GM18498 (cell line): ENCODE data around the gene RBSN.
"Not testable (repeated sequence)": the region's sequence is repeated elsewhere in the genome, so short reads cannot be mapped to it uniquely, and the experiment has no call there.

ENCODE experiments used
- ATAC-seq: cut with Tn5 transposase; IDR thresholded peaks from one replicate; pipeline ENCODE4 v1.9.1; 2021; ENCODE audit warnings: mild to moderate bottlenecking, moderate library complexity; ENCODE audit not compliant: unreplicated experiment

RBSN gene

DNA sequence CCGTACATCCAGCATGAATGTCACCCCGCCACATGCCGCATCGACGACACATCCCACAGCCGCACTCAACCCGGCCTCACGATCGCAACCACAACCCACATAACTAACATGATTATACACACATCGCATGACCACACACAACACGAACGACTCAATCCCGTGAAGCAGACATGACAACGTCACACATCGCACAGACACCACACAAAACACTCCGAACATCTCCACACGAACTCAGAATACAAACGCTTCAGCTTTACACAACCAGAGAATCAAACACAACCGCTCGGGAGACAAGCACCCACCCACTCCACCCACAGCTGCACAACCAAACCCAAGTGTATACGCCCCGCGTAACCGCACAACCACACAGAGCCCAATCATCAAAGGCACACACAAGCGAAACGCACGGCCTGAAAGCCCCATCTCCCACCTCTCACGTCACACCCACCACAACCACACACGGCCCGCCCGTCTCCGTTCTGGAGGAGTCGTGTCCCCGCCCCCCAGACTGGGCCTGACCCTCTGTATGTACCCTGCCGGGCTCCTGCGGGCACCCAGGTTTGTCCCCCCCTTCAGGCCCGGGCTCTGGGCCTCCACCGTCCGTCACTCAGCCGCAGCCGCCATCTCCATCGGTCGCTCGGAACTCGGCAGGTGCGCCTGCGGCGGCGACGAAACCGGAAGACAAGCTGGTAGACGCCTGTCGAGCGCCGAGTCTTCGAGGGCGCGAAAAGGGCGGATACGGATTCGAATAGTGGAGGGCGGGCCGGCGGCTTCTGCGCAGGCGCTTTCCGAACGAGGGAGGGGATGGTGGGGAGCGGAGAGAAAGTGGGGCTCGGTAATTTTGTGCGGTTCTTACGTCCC lies at the start of gene RBSN:
TSS of gene RBSN (minus strand) at position 646 of the 861 bp plus-strand sequence. CDS start 3,028 bp downstream, outside the sequence.
- ATAC-seq = peak; percentile 89

- no peak for ATAC-seq
Observed at GRCh38 chr3:15148614-15149013, 49.7 kb upstream of the RBSN start.

DNA sequence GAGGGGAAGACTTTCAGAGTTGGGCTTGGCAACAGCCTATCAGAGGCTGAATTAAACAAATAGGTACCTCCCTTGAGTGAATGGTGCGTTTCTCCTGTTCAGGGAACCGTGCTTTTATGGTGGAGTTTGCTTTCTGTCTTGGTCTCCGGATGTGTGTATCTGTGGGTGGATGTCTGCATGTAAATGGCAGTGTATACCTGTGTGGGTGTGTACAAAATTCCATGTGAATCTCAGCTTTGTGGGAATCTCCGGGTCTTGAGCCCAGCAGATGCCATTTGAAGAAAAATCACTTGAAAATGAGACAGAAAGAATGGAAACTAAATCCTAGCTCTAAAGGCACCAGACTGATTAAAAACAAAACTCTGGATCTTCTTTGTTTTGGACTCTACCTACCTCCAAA lies 37.9 kb upstream of the RBSN start:
- not testable (repeated sequence) for ATAC-seq

GRCh38 chr3:15134968-15135367 lies 36.0 kb upstream of the RBSN start:
- not testable (repeated sequence) for ATAC-seq

- ATAC-seq = not testable (repeated sequence)
Observed at GRCh38 chr3:15128403-15128802, 29.5 kb upstream of the RBSN start.

DNA sequence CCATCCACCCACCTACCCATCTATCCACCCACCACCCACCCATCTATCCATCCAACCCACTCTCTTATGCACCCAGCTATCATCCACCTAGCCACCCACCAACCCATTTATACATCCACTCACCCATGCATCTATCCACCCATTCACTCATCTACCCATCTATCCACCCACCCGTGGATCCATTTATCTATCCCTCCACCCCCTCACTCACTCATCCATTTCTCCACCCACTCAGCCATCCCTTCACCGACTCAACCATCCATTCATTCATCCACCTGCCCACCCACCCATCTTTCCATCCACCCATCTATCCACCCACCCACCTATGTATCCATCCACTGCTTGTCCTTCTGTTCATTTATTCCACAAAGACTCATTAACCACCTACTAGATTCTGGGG lies 28.0 kb upstream of the RBSN start:
- ATAC-seq = not testable (repeated sequence)

DNA sequence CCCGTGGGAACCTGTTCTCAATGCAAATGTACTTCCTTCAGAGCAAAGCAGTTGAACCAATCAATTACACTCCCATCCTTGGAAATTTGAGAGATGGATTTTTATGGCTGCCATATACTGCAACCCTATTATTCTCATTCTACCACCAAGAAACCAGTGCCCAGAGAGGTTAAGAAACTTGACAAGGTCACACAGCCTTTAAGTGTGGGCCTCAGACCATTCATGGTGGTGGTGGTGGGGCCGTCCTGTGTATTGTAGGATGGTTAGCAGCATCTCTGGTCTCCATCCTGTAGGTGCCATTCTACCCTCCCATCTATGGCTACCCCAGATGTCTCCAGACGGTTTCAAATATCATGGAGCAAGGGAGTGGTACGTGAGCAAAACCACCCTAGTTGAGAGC lies 23.4 kb upstream of the RBSN start:
- ATAC-seq = no peak

DNA sequence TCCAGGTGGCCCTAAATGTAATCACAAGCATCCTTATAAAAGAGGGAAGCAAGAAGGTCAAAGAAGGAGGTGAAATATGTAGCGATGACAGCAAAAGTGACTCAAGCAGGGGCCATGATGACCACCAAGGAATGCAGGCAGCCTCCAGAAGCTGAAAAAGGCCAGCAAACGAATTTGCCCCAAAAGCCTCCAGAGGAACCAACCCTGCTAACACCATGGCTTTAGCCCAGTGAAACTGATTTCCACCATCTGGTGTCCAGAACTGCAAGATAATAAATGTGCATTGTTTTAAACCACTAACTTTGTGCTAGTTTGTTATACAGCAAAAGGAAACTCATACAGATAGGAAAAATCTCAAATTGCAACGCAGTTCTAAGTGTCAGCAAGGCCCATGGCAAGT lies 23.0 kb upstream of the RBSN start:
- no peak for ATAC-seq

DNA sequence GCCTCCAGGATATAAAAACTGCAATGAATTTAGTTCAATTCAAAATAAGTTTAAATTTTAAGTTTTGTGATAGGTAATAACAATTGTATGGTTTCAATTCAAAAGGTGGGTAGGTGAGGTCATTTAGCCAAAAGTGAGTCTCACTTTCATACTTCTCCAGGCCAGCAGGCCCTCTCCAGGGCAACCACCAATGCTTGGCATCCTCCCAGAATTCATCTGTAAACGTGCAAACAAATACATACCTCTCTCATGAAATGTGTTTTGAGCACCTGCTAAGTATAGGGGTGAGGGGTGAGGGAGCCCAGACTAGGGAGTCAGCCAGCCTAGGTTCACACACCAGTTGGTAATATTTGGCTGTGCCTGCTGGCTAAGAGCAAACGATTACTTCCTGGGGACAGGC lies 22.0 kb upstream of the RBSN start:
- peak; percentile 86 for ATAC-seq

DNA sequence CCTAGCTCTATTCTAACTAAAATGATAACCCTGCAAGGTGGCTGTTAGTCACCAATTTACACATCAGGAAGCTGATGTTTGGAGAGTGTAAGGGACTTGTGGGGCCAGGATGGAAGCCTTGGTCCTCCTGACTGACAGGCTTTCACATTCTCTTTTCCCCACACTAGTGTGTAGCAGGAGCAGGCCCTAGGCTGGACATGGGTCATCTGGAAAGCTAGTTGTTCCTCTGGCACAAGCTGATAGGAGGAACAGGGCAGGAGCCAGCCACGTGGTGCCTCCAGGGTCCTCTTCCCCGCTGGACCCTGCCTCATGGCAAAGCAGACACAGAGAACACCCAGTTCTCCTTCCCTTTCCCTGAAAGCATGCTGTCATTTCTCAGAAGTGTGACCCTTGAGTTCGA lies 18.1 kb upstream of the RBSN start:
- ATAC-seq = no peak

DNA sequence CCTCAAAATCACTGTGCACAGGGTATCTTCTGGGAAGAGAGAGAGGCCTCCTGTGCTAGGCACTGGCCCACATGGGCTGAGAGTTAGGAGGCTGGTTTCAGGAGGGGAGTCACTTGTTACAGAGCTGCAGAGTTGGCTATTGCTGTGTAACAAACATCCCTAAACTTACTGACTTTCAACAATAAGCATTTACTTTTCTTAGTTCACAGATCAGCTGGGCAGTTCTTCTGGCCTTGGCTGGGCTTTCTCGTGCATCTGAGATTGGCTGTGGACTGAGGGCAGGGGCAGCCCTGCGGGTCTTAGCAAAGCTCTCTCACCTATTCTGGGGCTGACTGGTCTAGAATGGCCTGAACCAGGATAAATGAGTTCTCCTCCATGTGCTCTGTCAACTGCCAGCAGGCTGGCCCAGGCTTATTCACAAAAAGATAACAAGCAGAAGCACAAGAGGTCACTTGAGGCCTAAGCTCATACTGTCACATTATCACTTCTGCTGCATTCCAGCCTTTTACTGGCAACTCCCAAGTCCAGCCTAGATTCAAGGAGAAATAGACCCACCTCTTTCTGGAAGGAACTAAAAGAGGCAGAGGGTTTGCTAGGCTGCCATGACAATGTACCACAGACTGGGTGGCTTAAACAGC lies 17.2 kb upstream of the RBSN start:
- ATAC-seq = no peak

- no peak for ATAC-seq
Observed at GRCh38 chr3:15114466-15115358, 15.8 kb upstream of the RBSN start.

GRCh38 chr3:15113884-15114283 lies 14.9 kb upstream of the RBSN start:
- no peak for ATAC-seq

- ATAC-seq = no peak
Observed at GRCh38 chr3:15113471-15113870, 14.5 kb upstream of the RBSN start.

DNA sequence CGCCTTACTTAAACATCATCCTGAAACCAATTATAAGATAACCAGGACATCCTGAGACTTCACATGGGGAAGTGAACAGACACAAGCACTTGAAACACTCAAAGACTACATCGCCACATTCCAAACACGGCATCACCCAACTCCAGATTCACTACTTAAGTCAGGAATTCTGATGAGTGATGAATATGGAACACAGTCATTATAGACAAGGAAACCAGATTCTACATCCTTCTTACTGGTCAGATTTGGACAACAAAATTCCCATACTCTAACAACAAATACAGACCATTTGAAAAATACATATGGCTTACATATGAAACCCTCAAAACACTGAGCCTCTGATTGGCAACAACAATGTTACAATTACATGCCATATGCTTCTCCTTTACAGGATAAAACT lies 13.1 kb upstream of the RBSN start:
- no peak for ATAC-seq

DNA sequence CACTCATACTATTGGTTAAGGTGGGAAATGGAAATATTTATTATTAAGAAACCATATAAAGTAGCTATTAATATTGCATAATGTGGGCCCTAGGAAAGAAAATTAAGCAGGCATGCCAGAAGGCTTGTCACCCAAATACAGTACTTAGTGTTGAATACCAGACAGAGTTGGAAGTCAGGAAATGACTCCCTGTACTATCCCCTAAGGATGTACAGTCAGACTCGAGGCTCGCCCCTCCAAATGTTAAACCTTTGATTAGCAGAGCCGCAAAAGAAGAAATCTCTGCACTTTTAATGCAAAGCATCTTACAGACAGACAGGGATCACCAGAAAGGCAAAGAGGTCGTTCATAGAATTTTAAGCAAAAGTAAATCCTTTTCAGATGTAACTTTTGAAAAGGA lies 11.3 kb upstream of the RBSN start:
- no peak for ATAC-seq

DNA sequence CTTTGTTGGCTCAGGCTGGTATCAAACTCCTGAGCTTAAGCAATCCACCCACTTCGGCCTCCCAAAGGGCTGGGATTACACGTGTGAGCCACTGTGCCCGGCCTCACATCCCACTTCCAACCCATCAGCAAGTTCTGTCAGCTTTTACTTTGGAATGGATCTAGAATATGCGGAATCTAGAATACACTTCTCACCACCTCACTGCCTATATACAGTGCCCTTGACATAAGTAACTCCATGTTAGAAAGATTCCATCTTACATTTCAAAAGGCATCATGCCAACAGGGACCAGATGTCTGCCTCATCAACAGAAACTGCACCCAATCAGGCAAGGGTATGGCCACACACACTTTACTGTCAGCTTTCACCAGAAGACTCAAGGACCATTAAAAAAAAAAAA lies 9.9 kb upstream of the RBSN start:
- ATAC-seq = no peak

DNA sequence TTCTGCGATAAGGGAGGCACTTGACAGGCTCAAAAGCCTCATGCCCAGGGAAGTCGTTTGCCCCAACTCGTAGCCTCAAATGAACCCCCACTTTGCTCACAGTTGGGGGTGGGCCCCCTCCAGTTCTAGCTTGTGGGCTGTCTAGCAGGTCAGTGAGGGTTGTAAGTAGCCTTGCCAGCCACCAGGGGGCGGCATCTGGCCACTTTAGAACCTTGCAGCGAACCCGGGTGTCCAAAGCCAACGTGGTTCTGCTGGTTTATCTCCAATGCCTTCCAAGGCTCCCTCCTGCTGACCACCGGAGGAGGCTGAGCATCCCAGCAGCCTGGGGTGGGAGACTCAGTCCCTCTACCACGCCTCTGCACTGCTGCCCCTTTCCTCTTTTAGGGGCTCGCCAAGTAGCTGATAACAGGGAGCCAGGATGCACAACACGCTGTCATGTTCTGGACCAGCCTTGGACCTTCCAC lies 9.2 kb upstream of the RBSN start:
- ATAC-seq = peak; percentile 92

GRCh38 chr3:15107075-15107947 lies 8.4 kb upstream of the RBSN start:
- no peak for ATAC-seq

DNA sequence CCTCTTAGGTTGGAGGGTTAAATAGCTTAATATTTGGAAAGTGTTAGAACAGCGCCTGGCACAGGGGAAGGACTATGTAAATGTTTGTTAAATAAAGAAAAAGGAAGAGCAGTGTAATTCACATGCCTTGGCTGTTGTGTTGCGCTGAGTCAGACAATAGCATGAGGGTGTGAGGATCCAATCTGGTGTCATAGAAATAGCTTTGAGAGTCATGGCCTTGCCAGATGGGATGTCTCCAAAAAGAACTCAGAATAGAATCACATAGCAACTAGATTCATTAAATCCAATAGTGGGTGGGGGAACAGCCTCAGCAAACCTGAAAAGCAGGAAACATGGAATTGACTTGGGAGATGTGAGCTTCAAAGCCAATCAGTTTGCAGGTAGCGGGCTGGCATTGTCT lies 3.9 kb upstream of the RBSN start:
- no peak for ATAC-seq
